HepG2 (cell line): Measurements from ENCODE around the gene PCIF1. TPM values are rescaled to one million over a fixed set of nuclear protein-coding genes. Genes with fewer than 3 reads are reported as not detected.
A peak's percentile ranks its signal among the peaks of the same experiment; 100 is the strongest.

Source experiments
- MYC ChIP-seq: sonication (generic); formaldehyde crosslinking; IDR thresholded peaks from 2 replicates; pipeline ENCODE4 v1.9.0; 2021; ENCODE audit warnings: missing genetic modification reagents, borderline replicate concordance
- SIN3A ChIP-seq: IDR thresholded peaks from 2 replicates; pipeline ENCODE4 v1.6.1; 2011; ENCODE audit warnings: low read depth, mild to moderate bottlenecking, control low read depth, low read length, borderline replicate concordance
- TGIF2 ChIP-seq: IDR thresholded peaks from 2 replicates; pipeline ENCODE4 v1.6.1; 2016; ENCODE audit warnings: control low read depth, missing compliant biosample characterization
- ZFP36L2 ChIP-seq: sonication (generic); formaldehyde crosslinking; IDR thresholded peaks from 2 replicates; pipeline ENCODE4 v1.4.0; 2020; ENCODE audit warnings: missing genetic modification reagents
- ZMYM3 ChIP-seq: sonication (generic); formaldehyde crosslinking; IDR thresholded peaks from 2 replicates; pipeline ENCODE4 v1.5.1; 2020; ENCODE audit warnings: mild to moderate bottlenecking, missing genetic modification reagents
- ZNF264 ChIP-seq: sonication (generic); formaldehyde crosslinking; IDR thresholded peaks from 2 replicates; pipeline ENCODE4 v1.4.0; 2020; ENCODE audit warnings: missing genetic modification reagents
- ZNF282 ChIP-seq: fragments of 450-650 bp; IDR thresholded peaks from 2 replicates; pipeline ENCODE4 v1.6.1; 2018; ENCODE audit not compliant: partially characterized antibody
- ZNF598 ChIP-seq: sonication (generic); formaldehyde crosslinking; IDR thresholded peaks from 2 replicates; pipeline ENCODE4 v1.5.1; 2020; ENCODE audit warnings: mild to moderate bottlenecking, missing genetic modification reagents, borderline replicate concordance
- polyA plus RNA-seq, 8 experiments: library from polyadenylated mRNA; depleted of rRNA in 3 of 8; stranded (reverse) in 7 of 8; unstranded in 1 of 8; fragments of >200 nt; fragmentation: Illumina TruSeq in 4 of 8; extraction: Trizol in 4 of 8; gene quantifications; 2 replicates each; pipeline versions ENCODE4 v1.2.1 to v1.2.3, GENCODE V29; 2011 to 2016; ENCODE audit warnings: low read depth in 4 of 8, missing spikeins in 1 of 8, mixed read lengths in 1 of 8; ENCODE audit not compliant: insufficient read depth in 1 of 8
- total RNA-seq, 5 experiments: library from RNA; depleted of rRNA; stranded (reverse); fragments of >200 nt; fragmentation: Illumina TruSeq; extraction: Trizol; gene quantifications; 2 replicates each; pipeline ENCODE4 v1.2.3, GENCODE V29; 2016; ENCODE audit warnings: low read depth in 1 of 5
- TF ChIP-seq, protein P1 (sequence below): sonication (generic); formaldehyde crosslinking; IDR thresholded peaks from 2 replicates; pipeline ENCODE4 v1.4.0; 2020; ENCODE audit warnings: missing genetic modification reagents
- TF ChIP-seq, protein P2 (sequence below): sonication (generic); formaldehyde crosslinking; IDR thresholded peaks from 2 replicates; pipeline ENCODE4 v1.5.1; 2020; ENCODE audit warnings: mild to moderate bottlenecking, missing genetic modification reagents, moderate library complexity
- TF ChIP-seq, protein P3 (sequence below): sonication (generic); formaldehyde crosslinking; IDR thresholded peaks from 2 replicates; pipeline ENCODE4 v1.8.0; 2022; ENCODE audit warnings: missing genetic modification reagents, mild to moderate bottlenecking, moderate library complexity, borderline replicate concordance
- TF ChIP-seq, protein P4 (sequence below): sonication (generic); formaldehyde crosslinking; IDR thresholded peaks from 2 replicates; pipeline ENCODE4 v1.5.1; 2020; ENCODE audit warnings: missing genetic modification reagents, mild to moderate bottlenecking, borderline replicate concordance
- TF ChIP-seq, protein P5 (sequence below): sonication (generic); formaldehyde crosslinking; IDR thresholded peaks from 2 replicates; pipeline ENCODE4 v1.5.0; 2020; ENCODE audit warnings: mild to moderate bottlenecking, missing genetic modification reagents

Gene PCIF1
- total and polyA plus RNA-seq, 2 of the 13 experiments (the other 11 are each of a cell fraction or from before 2014, with no cell fraction given), result 20.9 to 24.4 TPM

DNA sequence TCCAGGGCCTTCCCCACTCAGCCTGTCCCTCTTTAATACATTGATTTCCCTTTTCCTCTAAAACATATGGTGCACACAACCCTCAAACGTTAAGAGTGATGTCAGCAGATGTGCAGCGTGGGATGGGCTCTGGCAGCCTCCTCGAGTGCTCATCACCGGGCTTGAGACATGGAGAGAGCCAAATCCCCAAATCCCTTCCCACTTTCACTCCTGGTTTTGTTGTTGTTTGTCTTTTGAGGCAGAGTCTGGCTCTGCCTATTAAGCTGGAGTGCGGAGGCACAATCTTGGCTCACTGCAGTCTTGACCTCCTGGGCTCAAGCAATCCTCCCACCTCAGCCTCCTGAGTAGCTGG is 16.7 kb upstream of the PCIF1 start (continued):
- TF ChIP-seq, protein P1, sequence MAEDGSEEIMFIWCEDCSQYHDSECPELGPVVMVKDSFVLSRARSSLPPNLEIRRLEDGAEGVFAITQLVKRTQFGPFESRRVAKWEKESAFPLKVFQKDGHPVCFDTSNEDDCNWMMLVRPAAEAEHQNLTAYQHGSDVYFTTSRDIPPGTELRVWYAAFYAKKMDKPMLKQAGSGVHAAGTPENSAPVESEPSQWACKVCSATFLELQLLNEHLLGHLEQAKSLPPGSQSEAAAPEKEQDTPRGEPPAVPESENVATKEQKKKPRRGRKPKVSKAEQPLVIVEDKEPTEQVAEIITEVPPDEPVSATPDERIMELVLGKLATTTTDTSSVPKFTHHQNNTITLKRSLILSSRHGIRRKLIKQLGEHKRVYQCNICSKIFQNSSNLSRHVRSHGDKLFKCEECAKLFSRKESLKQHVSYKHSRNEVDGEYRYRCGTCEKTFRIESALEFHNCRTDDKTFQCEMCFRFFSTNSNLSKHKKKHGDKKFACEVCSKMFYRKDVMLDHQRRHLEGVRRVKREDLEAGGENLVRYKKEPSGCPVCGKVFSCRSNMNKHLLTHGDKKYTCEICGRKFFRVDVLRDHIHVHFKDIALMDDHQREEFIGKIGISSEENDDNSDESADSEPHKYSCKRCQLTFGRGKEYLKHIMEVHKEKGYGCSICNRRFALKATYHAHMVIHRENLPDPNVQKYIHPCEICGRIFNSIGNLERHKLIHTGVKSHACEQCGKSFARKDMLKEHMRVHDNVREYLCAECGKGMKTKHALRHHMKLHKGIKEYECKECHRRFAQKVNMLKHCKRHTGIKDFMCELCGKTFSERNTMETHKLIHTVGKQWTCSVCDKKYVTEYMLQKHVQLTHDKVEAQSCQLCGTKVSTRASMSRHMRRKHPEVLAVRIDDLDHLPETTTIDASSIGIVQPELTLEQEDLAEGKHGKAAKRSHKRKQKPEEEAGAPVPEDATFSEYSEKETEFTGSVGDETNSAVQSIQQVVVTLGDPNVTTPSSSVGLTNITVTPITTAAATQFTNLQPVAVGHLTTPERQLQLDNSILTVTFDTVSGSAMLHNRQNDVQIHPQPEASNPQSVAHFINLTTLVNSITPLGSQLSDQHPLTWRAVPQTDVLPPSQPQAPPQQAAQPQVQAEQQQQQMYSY (CRISPR knock-in tag), result peak; percentile 73; the same call in 1 of the 2 replicates
- TF ChIP-seq, protein P2, sequence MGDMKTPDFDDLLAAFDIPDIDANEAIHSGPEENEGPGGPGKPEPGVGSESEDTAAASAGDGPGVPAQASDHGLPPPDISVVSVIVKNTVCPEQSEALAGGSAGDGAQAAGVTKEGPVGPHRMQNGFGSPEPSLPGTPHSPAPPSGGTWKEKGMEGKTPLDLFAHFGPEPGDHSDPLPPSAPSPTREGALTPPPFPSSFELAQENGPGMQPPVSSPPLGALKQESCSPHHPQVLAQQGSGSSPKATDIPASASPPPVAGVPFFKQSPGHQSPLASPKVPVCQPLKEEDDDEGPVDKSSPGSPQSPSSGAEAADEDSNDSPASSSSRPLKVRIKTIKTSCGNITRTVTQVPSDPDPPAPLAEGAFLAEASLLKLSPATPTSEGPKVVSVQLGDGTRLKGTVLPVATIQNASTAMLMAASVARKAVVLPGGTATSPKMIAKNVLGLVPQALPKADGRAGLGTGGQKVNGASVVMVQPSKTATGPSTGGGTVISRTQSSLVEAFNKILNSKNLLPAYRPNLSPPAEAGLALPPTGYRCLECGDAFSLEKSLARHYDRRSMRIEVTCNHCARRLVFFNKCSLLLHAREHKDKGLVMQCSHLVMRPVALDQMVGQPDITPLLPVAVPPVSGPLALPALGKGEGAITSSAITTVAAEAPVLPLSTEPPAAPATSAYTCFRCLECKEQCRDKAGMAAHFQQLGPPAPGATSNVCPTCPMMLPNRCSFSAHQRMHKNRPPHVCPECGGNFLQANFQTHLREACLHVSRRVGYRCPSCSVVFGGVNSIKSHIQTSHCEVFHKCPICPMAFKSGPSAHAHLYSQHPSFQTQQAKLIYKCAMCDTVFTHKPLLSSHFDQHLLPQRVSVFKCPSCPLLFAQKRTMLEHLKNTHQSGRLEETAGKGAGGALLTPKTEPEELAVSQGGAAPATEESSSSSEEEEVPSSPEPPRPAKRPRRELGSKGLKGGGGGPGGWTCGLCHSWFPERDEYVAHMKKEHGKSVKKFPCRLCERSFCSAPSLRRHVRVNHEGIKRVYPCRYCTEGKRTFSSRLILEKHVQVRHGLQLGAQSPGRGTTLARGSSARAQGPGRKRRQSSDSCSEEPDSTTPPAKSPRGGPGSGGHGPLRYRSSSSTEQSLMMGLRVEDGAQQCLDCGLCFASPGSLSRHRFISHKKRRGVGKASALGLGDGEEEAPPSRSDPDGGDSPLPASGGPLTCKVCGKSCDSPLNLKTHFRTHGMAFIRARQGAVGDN (CRISPR knock-in tag), result peak; percentile 35; the same call in 1 of the 2 replicates
- TF ChIP-seq ZNF282, result no peak
- TF ChIP-seq, protein P3, sequence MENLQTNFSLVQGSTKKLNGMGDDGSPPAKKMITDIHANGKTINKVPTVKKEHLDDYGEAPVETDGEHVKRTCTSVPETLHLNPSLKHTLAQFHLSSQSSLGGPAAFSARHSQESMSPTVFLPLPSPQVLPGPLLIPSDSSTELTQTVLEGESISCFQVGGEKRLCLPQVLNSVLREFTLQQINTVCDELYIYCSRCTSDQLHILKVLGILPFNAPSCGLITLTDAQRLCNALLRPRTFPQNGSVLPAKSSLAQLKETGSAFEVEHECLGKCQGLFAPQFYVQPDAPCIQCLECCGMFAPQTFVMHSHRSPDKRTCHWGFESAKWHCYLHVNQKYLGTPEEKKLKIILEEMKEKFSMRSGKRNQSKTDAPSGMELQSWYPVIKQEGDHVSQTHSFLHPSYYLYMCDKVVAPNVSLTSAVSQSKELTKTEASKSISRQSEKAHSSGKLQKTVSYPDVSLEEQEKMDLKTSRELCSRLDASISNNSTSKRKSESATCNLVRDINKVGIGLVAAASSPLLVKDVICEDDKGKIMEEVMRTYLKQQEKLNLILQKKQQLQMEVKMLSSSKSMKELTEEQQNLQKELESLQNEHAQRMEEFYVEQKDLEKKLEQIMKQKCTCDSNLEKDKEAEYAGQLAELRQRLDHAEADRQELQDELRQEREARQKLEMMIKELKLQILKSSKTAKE, result 0 out of 2 replicates have a peak, but pooled peaks have one; percentile 20
- 0 out of 2 replicates have a peak, but pooled peaks have one; percentile 46 for TF ChIP-seq ZNF598 (CRISPR knock-in tag)
- no peak for TF ChIP-seq ZFP36L2 (CRISPR knock-in tag)
- no peak for TF ChIP-seq ZNF264
- TF ChIP-seq ZMYM3, result no peak; the same call in 1 of the 2 replicates
- TF ChIP-seq SIN3A, result no peak
- no peak for TF ChIP-seq TGIF2
- TF ChIP-seq, protein P4, sequence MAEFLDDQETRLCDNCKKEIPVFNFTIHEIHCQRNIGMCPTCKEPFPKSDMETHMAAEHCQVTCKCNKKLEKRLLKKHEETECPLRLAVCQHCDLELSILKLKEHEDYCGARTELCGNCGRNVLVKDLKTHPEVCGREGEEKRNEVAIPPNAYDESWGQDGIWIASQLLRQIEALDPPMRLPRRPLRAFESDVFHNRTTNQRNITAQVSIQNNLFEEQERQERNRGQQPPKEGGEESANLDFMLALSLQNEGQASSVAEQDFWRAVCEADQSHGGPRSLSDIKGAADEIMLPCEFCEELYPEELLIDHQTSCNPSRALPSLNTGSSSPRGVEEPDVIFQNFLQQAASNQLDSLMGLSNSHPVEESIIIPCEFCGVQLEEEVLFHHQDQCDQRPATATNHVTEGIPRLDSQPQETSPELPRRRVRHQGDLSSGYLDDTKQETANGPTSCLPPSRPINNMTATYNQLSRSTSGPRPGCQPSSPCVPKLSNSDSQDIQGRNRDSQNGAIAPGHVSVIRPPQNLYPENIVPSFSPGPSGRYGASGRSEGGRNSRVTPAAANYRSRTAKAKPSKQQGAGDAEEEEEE (CRISPR knock-in tag), result no peak
- TF ChIP-seq, protein P5, sequence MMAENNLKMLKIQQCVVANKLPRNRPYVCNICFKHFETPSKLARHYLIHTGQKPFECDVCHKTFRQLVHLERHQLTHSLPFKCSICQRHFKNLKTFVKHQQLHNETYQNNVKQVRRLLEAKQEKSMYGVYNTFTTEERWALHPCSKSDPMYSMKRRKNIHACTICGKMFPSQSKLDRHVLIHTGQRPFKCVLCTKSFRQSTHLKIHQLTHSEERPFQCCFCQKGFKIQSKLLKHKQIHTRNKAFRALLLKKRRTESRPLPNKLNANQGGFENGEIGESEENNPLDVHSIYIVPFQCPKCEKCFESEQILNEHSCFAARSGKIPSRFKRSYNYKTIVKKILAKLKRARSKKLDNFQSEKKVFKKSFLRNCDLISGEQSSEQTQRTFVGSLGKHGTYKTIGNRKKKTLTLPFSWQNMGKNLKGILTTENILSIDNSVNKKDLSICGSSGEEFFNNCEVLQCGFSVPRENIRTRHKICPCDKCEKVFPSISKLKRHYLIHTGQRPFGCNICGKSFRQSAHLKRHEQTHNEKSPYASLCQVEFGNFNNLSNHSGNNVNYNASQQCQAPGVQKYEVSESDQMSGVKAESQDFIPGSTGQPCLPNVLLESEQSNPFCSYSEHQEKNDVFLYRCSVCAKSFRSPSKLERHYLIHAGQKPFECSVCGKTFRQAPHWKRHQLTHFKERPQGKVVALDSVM (CRISPR knock-in tag), result peak; percentile 92
- TF ChIP-seq MYC (CRISPR knock-in tag), result 0 out of 2 replicates have a peak, but pooled peaks have one; percentile 26
